HEK293T (cell line): ENCODE results near the gene CD19.

Experiments used
- BHLHE40 ChIP-seq: fragments of 450-650 bp; IDR thresholded peaks from 2 replicates; pipeline ENCODE4 v1.6.1; 2016; ENCODE audit warnings: mild to moderate bottlenecking, moderate library complexity, borderline replicate concordance
- FOXK2 ChIP-seq: fragments of 450-650 bp; IDR thresholded peaks from 2 replicates; pipeline ENCODE4 v1.6.1; 2016; ENCODE audit warnings: mild to moderate bottlenecking

GRCh38 chr16:28983644-28984043, 51.9 kb downstream of the CD19 start:
- TF ChIP-seq BHLHE40 (no peak), FOXK2 (no peak)
